Lower leg skin (tissue), 4 donors: ENCODE measurements around the gene CACNA1B. TPM values are rescaled to one million over a fixed set of nuclear protein-coding genes. Genes with fewer than 3 reads are reported as not detected.

Experiments used
- DNase-seq, 2 donors: peaks; one replicate each; pipeline ENCODE4 v3.0.0-alpha.2; 2019; ENCODE audit warnings: low spot score in 2 of 2
- H3K4me3 ChIP-seq: fragments of 200-600 bp; sonication (generic); 2 replicates; pipeline ENCODE4 v1.5.1; 2017; ENCODE audit warnings: mild to moderate bottlenecking, low read depth; ENCODE audit not compliant: poor library complexity, severe bottlenecking
- CTCF ChIP-seq, 3 donors: fragments of 450-650 bp; IDR thresholded peaks; one replicate each; pipeline ENCODE4 v1.5.1; 2016; ENCODE audit warnings: antibody characterized with exemption in 3 of 3, mild to moderate bottlenecking in 3 of 3, moderate library complexity in 2 of 3
- POLR2A ChIP-seq, 2 donors: fragments of 450-650 bp; IDR thresholded peaks; one replicate each; pipeline ENCODE4 v1.6.1; 2016 to 2017; ENCODE audit warnings: antibody characterized with exemption in 2 of 2, mild to moderate bottlenecking in 1 of 2, moderate library complexity in 1 of 2
- whole genome bisulfite sequencing, 2 donors: methylation state at CpG; one replicate each; pipeline ENCODE4 v1.1.5; 2018; 5-methylcytosine and 5-hydroxymethylcytosine counted together
- intact Hi-C: fragments of 100-400 bp; cut with DNase I; formaldehyde crosslinking; loops from one replicate; pipeline ENCODE4 v1.15.0; 2023; ENCODE audit warnings: low total_unique reads
- total RNA-seq, 4 donors: library from RNA; depleted of rRNA; stranded (reverse); fragments of >200 nt; gene quantifications; one replicate each; pipeline ENCODE4 v1.1.0, GENCODE V29; 2016

Gene CACNA1B
- total RNA-seq, 4 donors from 2014 or later, result not detected

DNA sequence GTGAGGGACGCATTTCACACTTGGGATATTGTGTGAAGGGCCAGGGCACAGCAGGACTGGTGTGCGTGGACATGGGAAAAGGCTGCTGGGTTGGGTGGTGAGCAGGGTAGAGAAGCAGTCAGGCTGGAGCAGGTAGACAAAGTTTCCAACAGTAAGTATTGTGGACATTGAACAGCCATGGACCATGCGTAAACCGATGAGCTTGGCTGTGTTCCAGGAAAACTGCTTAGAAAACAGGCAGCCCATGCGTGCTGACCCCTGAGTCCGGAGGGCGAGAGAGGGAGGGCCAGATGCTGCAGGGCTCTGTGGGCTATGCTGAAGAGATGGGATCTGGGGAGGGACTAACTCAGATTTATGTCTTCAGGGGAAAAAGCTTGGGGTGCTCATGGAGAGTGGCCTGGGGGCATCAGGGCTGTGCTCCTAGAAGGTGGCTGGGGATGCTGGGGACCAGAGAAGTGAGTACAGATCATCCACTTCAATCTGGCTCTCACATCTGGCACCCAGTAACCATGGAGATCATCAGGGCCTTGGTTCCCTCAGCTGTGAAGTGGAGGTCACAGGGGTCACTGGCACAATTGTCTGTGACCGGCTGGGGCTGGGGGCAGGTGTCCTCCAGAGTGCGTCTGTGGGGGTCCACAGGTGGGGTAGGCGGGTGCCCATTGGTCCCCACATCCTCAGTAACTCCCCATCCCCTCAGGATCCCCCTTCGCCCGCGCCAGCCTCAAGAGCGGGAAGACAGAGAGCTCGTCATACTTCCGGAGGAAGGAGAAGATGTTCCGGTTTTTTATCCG, 93.3 kb downstream of the CACNA1B start:
- intact Hi-C loops, result no loop called here
- peak in 1 of 2 donors; percentile 70 for DNase-seq
- 80 to 86% methylated on average over 18 of the region's 18 CpGs for WGBS, 2 donors
- no peak overlapping the region for H3K4me3 ChIP-seq
- no peak for TF ChIP-seq CTCF (IDR thresholded peaks at IDR 0.05)
- TF ChIP-seq POLR2A (IDR thresholded peaks at IDR 0.05), result no peak

DNA sequence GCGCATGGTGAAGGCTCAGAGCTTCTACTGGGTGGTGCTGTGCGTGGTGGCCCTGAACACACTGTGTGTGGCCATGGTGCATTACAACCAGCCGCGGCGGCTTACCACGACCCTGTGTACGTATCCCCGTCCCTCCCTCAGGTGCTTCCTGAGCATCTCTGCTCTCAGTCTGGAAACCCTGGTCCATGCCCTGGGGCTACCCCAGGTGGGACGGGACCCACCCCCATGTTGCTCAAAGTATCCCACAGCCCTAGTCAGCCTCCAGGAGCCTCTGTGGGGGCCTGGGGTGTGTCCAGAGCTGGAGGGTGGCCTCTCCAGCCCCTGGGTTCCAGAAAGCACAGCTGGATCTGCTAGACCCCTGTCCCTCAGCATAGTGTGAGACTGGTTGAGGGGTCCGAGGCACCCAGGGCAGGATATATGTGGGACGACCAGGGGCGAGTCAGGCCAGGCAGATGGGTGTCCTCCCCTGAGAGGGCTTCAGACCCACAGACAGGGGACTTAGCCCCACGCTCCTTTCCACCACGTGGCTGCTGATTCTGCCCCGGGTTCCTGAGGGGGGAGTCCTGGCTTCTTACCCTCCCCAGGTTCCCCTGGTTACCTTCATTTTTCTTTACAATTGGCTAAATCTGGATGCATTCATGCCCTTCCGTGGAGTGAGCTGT, 94.0 kb downstream of the CACNA1B start:
- 88% methylated on average over 13 to 16 of the region's 16 CpGs for WGBS, 2 donors
- H3K4me3 ChIP-seq, result no peak overlapping the region
- TF ChIP-seq POLR2A (IDR thresholded peaks at IDR 0.05), result no peak
- TF ChIP-seq CTCF (IDR thresholded peaks at IDR 0.05), result no peak
- intact Hi-C loops, result no loop called here
- no peak for DNase-seq

- WGBS, 2 donors, result 78 to 84% methylated on average over 13 to 16 of the region's 16 CpGs
- H3K4me3 ChIP-seq, result no peak overlapping the region
- intact Hi-C loops, result no loop called here
- TF ChIP-seq POLR2A (IDR thresholded peaks at IDR 0.05) (no peak), CTCF (IDR thresholded peaks at IDR 0.05) (no peak)
- no peak for DNase-seq
Observed at GRCh38 chr9:137972355-137972987, 94.9 kb downstream of the CACNA1B start.

- 73 to 75% methylated on average over 13 of the region's 13 CpGs for WGBS, 2 donors
- no peak overlapping the region for H3K4me3 ChIP-seq
- intact Hi-C loops, result no loop called here
- peak in 1 of 2 donors; percentile 76 for DNase-seq
- no peak for TF ChIP-seq POLR2A (IDR thresholded peaks at IDR 0.05)
- no peak for TF ChIP-seq CTCF (IDR thresholded peaks at IDR 0.05)
Observed at GRCh38 chr9:137972988-137973470, 95.4 kb downstream of the CACNA1B start.

GRCh38 chr9:137973829-137974416, 96.3 kb downstream of the CACNA1B start:
- 77 to 78% methylated on average over 9 to 10 of the region's 10 CpGs for WGBS, 2 donors
- intact Hi-C loops, result no loop called here
- DNase-seq, result no peak
- no peak overlapping the region for H3K4me3 ChIP-seq
- TF ChIP-seq POLR2A (IDR thresholded peaks at IDR 0.05), result no peak
- no peak for TF ChIP-seq CTCF (IDR thresholded peaks at IDR 0.05)
